ENCODE measurements around the gene CCDC12. TPM values are rescaled to one million over a fixed set of nuclear protein-coding genes. Genes with fewer than 3 reads are reported as not detected.

Gene CCDC12
- total and polyA plus RNA-seq, 2 of the 13 experiments (the other 11 are each of a cell fraction or from before 2014, with no cell fraction given): 30.1 to 49.5 TPM

DNA sequence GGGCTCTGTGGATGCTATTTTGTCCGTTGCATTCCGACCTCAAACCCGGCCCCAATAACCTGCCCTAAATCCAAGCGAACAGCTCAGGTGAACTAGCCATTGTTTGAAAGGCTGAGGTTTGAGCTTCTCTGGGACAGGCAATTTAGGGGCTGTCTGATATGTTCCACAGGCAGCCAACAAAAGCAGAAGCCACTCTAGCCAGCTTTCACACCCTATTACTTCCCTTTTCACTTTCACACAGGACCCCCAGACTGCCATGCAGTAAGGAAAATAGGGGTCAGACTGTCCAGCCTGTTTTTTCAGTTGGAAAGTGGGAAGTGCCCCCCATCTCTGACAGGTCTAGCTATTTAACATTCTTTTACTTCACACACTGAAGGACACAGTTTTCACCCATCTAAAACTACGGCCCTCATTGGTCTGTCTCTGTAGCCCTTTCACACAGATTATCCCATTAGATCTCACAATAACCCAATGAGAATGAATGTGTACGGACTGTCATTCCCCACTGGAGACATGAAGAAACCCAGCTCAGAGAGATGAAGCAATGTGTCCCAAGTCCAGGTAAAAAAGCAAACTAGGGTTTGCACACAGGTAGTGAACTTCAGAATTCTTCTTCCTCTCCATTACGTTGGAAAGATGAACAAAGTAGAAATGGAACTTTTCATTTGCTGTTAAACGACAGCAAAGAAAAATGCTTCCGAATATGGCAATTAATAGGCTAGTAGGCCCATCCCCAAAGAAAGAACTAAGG lies 1.9 kb downstream of the CCDC12 start (continued):
- TF ChIP-seq, protein P1, sequence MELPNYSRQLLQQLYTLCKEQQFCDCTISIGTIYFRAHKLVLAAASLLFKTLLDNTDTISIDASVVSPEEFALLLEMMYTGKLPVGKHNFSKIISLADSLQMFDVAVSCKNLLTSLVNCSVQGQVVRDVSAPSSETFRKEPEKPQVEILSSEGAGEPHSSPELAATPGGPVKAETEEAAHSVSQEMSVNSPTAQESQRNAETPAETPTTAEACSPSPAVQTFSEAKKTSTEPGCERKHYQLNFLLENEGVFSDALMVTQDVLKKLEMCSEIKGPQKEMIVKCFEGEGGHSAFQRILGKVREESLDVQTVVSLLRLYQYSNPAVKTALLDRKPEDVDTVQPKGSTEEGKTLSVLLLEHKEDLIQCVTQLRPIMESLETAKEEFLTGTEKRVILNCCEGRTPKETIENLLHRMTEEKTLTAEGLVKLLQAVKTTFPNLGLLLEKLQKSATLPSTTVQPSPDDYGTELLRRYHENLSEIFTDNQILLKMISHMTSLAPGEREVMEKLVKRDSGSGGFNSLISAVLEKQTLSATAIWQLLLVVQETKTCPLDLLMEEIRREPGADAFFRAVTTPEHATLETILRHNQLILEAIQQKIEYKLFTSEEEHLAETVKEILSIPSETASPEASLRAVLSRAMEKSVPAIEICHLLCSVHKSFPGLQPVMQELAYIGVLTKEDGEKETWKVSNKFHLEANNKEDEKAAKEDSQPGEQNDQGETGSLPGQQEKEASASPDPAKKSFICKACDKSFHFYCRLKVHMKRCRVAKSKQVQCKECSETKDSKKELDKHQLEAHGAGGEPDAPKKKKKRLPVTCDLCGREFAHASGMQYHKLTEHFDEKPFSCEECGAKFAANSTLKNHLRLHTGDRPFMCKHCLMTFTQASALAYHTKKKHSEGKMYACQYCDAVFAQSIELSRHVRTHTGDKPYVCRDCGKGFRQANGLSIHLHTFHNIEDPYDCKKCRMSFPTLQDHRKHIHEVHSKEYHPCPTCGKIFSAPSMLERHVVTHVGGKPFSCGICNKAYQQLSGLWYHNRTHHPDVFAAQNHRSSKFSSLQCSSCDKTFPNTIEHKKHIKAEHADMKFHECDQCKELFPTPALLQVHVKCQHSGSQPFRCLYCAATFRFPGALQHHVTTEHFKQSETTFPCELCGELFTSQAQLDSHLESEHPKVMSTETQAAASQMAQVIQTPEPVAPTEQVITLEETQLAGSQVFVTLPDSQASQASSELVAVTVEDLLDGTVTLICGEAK (IDR thresholded peaks at IDR 0.05): no peak
- TF ChIP-seq, protein P1 (CRISPR knock-in tag; IDR thresholded peaks at IDR 0.05): no peak
- peak; percentile 38; the same call in 1 of the 2 replicates for TF ChIP-seq NCOA2 (CRISPR knock-in tag; IDR thresholded peaks at IDR 0.05)
- TF ChIP-seq, protein P2, sequence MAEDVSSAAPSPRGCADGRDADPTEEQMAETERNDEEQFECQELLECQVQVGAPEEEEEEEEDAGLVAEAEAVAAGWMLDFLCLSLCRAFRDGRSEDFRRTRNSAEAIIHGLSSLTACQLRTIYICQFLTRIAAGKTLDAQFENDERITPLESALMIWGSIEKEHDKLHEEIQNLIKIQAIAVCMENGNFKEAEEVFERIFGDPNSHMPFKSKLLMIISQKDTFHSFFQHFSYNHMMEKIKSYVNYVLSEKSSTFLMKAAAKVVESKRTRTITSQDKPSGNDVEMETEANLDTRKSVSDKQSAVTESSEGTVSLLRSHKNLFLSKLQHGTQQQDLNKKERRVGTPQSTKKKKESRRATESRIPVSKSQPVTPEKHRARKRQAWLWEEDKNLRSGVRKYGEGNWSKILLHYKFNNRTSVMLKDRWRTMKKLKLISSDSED (CRISPR knock-in tag; IDR thresholded peaks at IDR 0.05): no peak
- TF ChIP-seq JUN (CRISPR knock-in tag; IDR thresholded peaks at IDR 0.05): no peak
- TF ChIP-seq ZKSCAN8 (CRISPR knock-in tag; IDR thresholded peaks at IDR 0.05; ENCODE audit: borderline replicate concordance): 0 out of 2 replicates have a peak, but pooled peaks have one; percentile 27
- no peak for TF ChIP-seq ERF (CRISPR knock-in tag; IDR thresholded peaks at IDR 0.05)
- TF ChIP-seq, protein P3, sequence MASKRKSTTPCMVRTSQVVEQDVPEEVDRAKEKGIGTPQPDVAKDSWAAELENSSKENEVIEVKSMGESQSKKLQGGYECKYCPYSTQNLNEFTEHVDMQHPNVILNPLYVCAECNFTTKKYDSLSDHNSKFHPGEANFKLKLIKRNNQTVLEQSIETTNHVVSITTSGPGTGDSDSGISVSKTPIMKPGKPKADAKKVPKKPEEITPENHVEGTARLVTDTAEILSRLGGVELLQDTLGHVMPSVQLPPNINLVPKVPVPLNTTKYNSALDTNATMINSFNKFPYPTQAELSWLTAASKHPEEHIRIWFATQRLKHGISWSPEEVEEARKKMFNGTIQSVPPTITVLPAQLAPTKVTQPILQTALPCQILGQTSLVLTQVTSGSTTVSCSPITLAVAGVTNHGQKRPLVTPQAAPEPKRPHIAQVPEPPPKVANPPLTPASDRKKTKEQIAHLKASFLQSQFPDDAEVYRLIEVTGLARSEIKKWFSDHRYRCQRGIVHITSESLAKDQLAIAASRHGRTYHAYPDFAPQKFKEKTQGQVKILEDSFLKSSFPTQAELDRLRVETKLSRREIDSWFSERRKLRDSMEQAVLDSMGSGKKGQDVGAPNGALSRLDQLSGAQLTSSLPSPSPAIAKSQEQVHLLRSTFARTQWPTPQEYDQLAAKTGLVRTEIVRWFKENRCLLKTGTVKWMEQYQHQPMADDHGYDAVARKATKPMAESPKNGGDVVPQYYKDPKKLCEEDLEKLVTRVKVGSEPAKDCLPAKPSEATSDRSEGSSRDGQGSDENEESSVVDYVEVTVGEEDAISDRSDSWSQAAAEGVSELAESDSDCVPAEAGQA (IDR thresholded peaks at IDR 0.05; ENCODE audit: low read depth): no peak
- TF ChIP-seq, protein P3 (CRISPR knock-in tag; IDR thresholded peaks at IDR 0.05; ENCODE audit: borderline replicate concordance): no peak
- TF ChIP-seq REL (CRISPR knock-in tag; conservative IDR thresholded peaks at IDR 0.05): no peak
- TF ChIP-seq ZNF441 (CRISPR knock-in tag; IDR thresholded peaks at IDR 0.05; ENCODE audit: borderline replicate concordance): no peak
- TF ChIP-seq DPF2 (CRISPR knock-in tag; IDR thresholded peaks at IDR 0.05; ENCODE audit: borderline replicate concordance, low read depth): no peak
- TF ChIP-seq SRSF9 (IDR thresholded peaks at IDR 0.05; ENCODE audit: borderline replicate concordance, insufficient read depth, low read depth, low read length, poor library complexity, severe bottlenecking): no peak
